Testis (tissue), 2 donors: ENCODE data around the gene ROMO1.

ENCODE experiments used
- CTCF ChIP-seq, 3 experiments: fragments of 450-650 bp in 2 of 3; fragments of 200-600 bp in 1 of 3; sonication (generic) in 1 of 3; IDR thresholded peaks; one replicate each; pipeline ENCODE4 v1.5.1; 2016 to 2019; ENCODE audit warnings: antibody characterized with exemption in 3 of 3, mild to moderate bottlenecking in 2 of 3, moderate library complexity in 1 of 3
- POLR2A ChIP-seq: fragments of 450-650 bp; IDR thresholded peaks from one replicate; pipeline ENCODE4 v1.6.1; 2017; ENCODE audit warnings: antibody characterized with exemption, mild to moderate bottlenecking, moderate library complexity

GRCh38 chr20:35650632-35651031 is 48.6 kb upstream of the ROMO1 start:
- TF ChIP-seq CTCF (IDR thresholded peaks at IDR 0.05) (no peak), POLR2A (no peak)
